CD4-positive, alpha-beta T cell (primary cell): Measurements from ENCODE around the gene MLLT1. TPM values are rescaled to one million over a fixed set of nuclear protein-coding genes. Genes with fewer than 3 reads are reported as not detected.

Source experiments
- ATAC-seq: fragments of 200-7000 bp; cut with Tn5 transposase; one replicate; pipeline ENCODE4 v1.10.0; 2022; ENCODE audit warnings: mild to moderate bottlenecking; ENCODE audit not compliant: poor library complexity
- CTCF ChIA-PET: fragments of 350-600 bp; sonication (Branson Sonifier 250); formaldehyde crosslinking; loops from one replicate; lab custom pipeline; 2021; ENCODE audit warnings: antibody characterized with exemption, inconsistent platforms; lab: Charles Lee
- POLR2A ChIA-PET: fragments of 350-600 bp; sonication (Branson Sonifier 250); formaldehyde crosslinking; loops from one replicate; lab custom pipeline; 2021; ENCODE audit warnings: antibody characterized with exemption, inconsistent platforms; lab: Charles Lee
- DNase-seq, 14 experiments: peaks; one replicate each; pipeline ENCODE4 v3.0.0-alpha.2; 2013 to 2020; ENCODE audit warnings: mixed read lengths in 2 of 14
- H3K27ac ChIP-seq, 2 donors: one replicate each; pipeline versions ENCODE4 v1.5.1 to v1.7.0; 2013; ENCODE audit warnings: low read length in 2 of 2, low read depth in 1 of 2, mild to moderate bottlenecking in 1 of 2
- H3K27me3 ChIP-seq, 2 experiments: 1 replicate in 1 of 2; 2 replicates in 1 of 2; pipeline versions ENCODE4 v1.6.1 to v1.7.0; 2013; ENCODE audit warnings: low read length in 2 of 2, control low read depth in 1 of 2, mild to moderate bottlenecking in 1 of 2, moderate library complexity in 1 of 2; ENCODE audit not compliant: insufficient read depth in 2 of 2, control insufficient read depth in 1 of 2
- H3K36me3 ChIP-seq: one replicate; pipeline ENCODE4 v1.6.1; 2013; ENCODE audit warnings: low read length, control low read depth; ENCODE audit not compliant: insufficient read depth
- H3K4me1 ChIP-seq: one replicate; pipeline ENCODE4 v1.6.1; 2013; ENCODE audit warnings: low read length, control low read depth; ENCODE audit not compliant: insufficient read depth
- H3K4me3 ChIP-seq: one replicate; pipeline ENCODE4 v1.5.1; 2013; ENCODE audit warnings: mild to moderate bottlenecking, low read length, moderate library complexity
- H3K9me3 ChIP-seq, 2 experiments: 1 replicate in 1 of 2; 2 replicates in 1 of 2; pipeline versions ENCODE4 v1.6.1 to v1.7.0; 2013; ENCODE audit warnings: low read length in 2 of 2, mild to moderate bottlenecking in 2 of 2, control low read depth in 1 of 2, moderate library complexity in 1 of 2; ENCODE audit not compliant: control insufficient read depth in 1 of 2, insufficient read depth in 1 of 2
- H3K27ac Mint-ChIP-seq: one replicate; pipeline ENCODE4 v1.8.0; 2020; ENCODE audit warnings: mixed read lengths
- H3K27me3 Mint-ChIP-seq: one replicate; pipeline ENCODE4 v1.8.0; 2021; ENCODE audit warnings: mixed read lengths
- H3K36me3 Mint-ChIP-seq: one replicate; pipeline ENCODE4 v1.8.0; 2021; ENCODE audit warnings: low read depth, mixed read lengths
- H3K4me1 Mint-ChIP-seq: one replicate; pipeline ENCODE4 v1.8.0; 2021; ENCODE audit warnings: low read depth, mixed read lengths
- H3K4me3 Mint-ChIP-seq: one replicate; pipeline ENCODE4 v1.8.0; 2020; ENCODE audit warnings: mild to moderate bottlenecking, mixed read lengths
- H3K9me3 Mint-ChIP-seq: one replicate; pipeline ENCODE4 v1.8.0; 2020; ENCODE audit warnings: mixed read lengths
- CTCF ChIP-seq: fragments of 200-600 bp; IDR thresholded peaks from one replicate; pipeline ENCODE4 v1.8.0; 2022; ENCODE audit warnings: antibody characterized with exemption, mild to moderate bottlenecking
- intact Hi-C, 2 experiments: fragments of 100-400 bp; cut with DNase I in 1 of 2; cut with micrococcal nuclease in 1 of 2; formaldehyde crosslinking; loops; one replicate each; pipeline versions ENCODE4 v1.15.1 to v1.9.0; 2023 to 2025; cut with DNase I, micrococcal nuclease
- total RNA-seq, 174 experiments: library from RNA in 2 of 174; stranded (reverse) in 2 of 174; gene quantifications; one replicate each; pipeline ENCODE4 v1.2.3 and lab custom pipeline; 2021 to 2026

Gene MLLT1
- total RNA-seq, 2 experiments from 2014 or later = 18.3 to 22.1 TPM

DNA sequence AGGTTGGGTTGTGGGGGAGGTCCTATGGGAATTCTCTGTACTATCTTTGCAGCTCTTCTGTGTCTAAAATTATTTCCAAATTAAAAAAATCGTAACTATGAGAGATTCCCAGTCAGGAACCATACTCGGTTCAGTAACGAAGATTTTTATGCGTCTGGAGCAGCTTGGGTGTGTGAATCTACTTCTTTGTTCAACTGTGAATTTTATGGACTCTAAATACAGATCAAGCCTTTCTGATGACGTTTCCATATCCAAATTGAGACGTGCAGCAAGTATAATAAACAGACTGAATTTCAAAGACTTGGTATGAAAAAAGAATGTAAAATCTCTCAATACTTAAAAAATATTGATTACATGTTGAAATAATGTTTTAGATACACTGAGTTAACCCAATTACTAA is 30.9 kb downstream of the MLLT1 start:
- no peaks in the 10 kb centered on the region for H3K27me3 ChIP-seq

GRCh38 chr19:6248341-6248740 is 31.4 kb downstream of the MLLT1 start:
- H3K4me3 Mint-ChIP-seq = no peak overlapping the region
- no peak overlapping the region for H3K27ac Mint-ChIP-seq
- ChIA-PET CTCF (no interaction called here), POLR2A (no interaction called here)
- peaks cover 6% of the 10 kb centered on the region for H3K36me3 ChIP-seq
- ATAC-seq (no peak), DNase-seq (no peak)
- no peaks in the 10 kb centered on the region for H3K27me3 Mint-ChIP-seq
- intact Hi-C loops = no loop called here
- peaks cover 11% of the 10 kb centered on the region for H3K4me1 ChIP-seq
- no peaks in the 10 kb centered on the region for H3K9me3 ChIP-seq
- H3K4me3 ChIP-seq = no peak overlapping the region
- H3K4me1 Mint-ChIP-seq = peaks cover 55% of the 10 kb centered on the region
- H3K27me3 ChIP-seq = no peaks in the 10 kb centered on the region
- TF ChIP-seq CTCF = no peak
- no peak overlapping the region for H3K27ac ChIP-seq
- peaks cover 21% of the 10 kb centered on the region for H3K36me3 Mint-ChIP-seq
- H3K9me3 Mint-ChIP-seq = no peaks in the 10 kb centered on the region

More for the DNA sequence above, 30.9 kb downstream of the MLLT1 start:
- Mint-ChIP-seq H3K4me3 (no peak overlapping the region), H3K4me1 (peaks cover 59% of the 10 kb centered on the region), H3K27ac (no peak overlapping the region), H3K27me3 (no peaks in the 10 kb centered on the region), H3K36me3 (peaks cover 26% of the 10 kb centered on the region), H3K9me3 (no peaks in the 10 kb centered on the region)
- Histone ChIP-seq H3K36me3 (peaks cover 6% of the 10 kb centered on the region), H3K4me3 (no peak overlapping the region), H3K27ac (no peak overlapping the region), H3K9me3 (no peaks in the 10 kb centered on the region), H3K4me1 (peaks cover 6% of the 10 kb centered on the region)
- no peak for TF ChIP-seq CTCF
- ChIA-PET CTCF (no interaction called here), POLR2A (no interaction called here)
- DNase-seq (no peak), ATAC-seq (no peak)
- intact Hi-C loops = no loop called here

- no peaks in the 10 kb centered on the region for H3K27me3 Mint-ChIP-seq
- no peak for TF ChIP-seq CTCF
- H3K9me3 ChIP-seq = no peaks in the 10 kb centered on the region
- ChIA-PET CTCF (no interaction called here), POLR2A (no interaction called here)
- no peak for ATAC-seq
- no peaks in the 10 kb centered on the region for H3K9me3 Mint-ChIP-seq
- no peak for DNase-seq
- H3K27ac ChIP-seq = no peak overlapping the region
- no peak overlapping the region for H3K27ac Mint-ChIP-seq
- H3K36me3 Mint-ChIP-seq = peaks cover 18% of the 10 kb centered on the region
- intact Hi-C loops = no loop called here
- H3K27me3 ChIP-seq = no peaks in the 10 kb centered on the region
- peaks cover 46% of the 10 kb centered on the region for H3K4me1 Mint-ChIP-seq
- H3K4me3 ChIP-seq = no peak overlapping the region
- peaks cover 15% of the 10 kb centered on the region for H3K4me1 ChIP-seq
- H3K4me3 Mint-ChIP-seq = no peak overlapping the region
- H3K36me3 ChIP-seq = peaks cover 6% of the 10 kb centered on the region
Observed at GRCh38 chr19:6247007-6247288, 32.8 kb downstream of the MLLT1 start.
